GM21786 (cell line): ENCODE results near the gene MED26.

ENCODE experiments used
- ATAC-seq: cut with Tn5 transposase; IDR thresholded peaks from one replicate; pipeline ENCODE4 v1.9.1; 2021; ENCODE audit not compliant: unreplicated experiment

The MED26 gene

GRCh38 chr19:16590876-16591802, 36.9 kb downstream of the MED26 start:
- ATAC-seq = no peak

GRCh38 chr19:16589917-16590316, 38.1 kb downstream of the MED26 start:
- ATAC-seq = no peak

GRCh38 chr19:16588824-16589577, 39.0 kb downstream of the MED26 start:
- peak; percentile 4 for ATAC-seq

GRCh38 chr19:16587833-16588823, 39.9 kb downstream of the MED26 start:
- ATAC-seq = peak; percentile 37

DNA sequence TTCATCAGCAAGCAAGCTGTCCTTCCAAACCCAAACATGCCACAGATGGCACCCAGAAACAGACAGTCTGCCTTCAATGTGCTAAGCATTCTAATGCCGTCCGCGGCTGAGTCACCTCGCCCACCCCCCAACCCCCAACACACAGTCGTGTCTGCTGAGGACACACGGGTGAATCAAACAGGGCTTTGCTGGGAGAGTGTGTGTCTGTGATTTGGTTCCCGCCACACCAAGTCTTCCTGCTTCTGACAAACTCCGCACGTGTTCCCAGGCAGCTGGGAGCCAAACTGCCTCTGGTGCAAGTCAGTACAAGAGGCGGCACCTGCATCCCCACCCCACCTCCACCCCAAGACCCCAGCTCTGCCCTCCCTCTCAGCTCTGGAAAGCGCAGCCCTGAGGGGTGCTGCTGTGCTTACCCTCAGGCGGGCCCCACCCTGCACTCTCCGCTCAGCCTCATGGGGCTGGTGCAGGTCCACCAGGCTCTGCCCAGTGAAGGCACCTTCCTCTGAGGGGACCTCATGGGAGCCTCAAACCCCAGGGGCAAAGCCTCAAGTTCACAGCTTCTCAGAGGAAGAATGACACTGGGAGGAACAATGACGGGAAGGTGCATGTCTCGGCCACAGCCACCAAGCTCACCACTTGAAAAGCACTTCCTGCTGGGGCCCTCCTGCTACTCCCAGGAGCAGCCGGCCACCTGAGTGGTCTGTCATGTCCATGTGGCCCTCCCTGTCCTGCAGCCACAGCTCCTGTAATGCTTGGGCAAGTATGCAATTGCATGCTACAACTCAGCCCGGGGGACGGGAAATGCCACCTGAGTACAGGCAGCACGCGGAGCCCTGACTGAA, 40.8 kb downstream of the MED26 start:
- no peak for ATAC-seq

DNA sequence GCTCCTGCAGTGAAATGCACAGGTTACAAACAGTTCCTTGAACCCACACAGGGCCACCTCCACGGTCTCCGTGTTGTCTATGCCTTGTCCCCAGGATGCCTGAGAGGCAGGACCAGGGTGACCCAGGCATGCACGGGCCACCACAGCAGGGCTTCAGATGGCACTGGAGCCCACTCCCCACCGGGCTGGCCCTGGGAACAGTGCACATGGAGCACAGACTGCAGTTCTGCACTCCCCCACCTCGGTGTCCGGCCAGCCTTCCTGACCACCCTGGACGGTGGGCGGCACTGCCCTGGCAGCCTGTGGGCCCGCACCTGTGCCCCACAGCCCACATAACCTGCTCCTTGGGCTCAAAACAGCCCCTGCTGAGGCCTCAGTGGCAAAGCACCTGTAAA, 41.5 kb downstream of the MED26 start:
- ATAC-seq = no peak

DNA sequence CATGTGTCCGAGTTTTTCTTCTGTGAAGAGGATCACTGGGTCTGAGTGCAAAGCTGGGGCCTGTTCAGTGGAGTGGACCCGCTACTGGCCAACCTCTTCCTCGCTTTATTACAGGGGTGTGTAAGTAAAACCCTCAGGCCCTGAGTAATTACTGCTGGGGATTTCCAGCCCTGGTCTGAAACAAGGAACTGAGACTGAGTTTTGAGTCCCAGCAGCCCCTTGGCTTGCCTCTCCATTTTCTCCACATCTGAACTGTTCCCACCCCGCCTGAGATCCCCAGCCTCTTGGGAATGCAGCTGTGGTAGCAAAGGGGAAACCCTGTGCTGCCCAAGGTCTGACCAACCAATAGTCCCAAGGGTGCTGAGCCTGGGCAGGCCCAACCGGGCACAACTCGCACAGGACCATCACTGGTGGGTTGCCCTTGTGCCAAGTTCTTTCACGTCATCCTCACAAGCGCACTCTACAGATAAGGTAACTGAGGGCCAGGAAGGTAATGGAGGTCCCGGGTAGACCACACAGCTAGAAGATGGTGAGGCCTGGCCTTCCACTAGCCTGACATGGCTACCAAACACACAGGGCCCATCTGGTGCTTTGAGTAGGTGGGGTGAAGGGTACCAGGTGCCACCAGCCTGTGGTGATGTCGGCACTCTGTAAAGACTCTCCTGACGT, 42.1 kb downstream of the MED26 start:
- peak; percentile 37 for ATAC-seq

GRCh38 chr19:16585094-16585801, 42.8 kb downstream of the MED26 start:
- no peak for ATAC-seq

- peak; percentile 38 for ATAC-seq
These were observed 43.5 kb downstream of the MED26 start for GRCh38 chr19:16584248-16585093.

DNA sequence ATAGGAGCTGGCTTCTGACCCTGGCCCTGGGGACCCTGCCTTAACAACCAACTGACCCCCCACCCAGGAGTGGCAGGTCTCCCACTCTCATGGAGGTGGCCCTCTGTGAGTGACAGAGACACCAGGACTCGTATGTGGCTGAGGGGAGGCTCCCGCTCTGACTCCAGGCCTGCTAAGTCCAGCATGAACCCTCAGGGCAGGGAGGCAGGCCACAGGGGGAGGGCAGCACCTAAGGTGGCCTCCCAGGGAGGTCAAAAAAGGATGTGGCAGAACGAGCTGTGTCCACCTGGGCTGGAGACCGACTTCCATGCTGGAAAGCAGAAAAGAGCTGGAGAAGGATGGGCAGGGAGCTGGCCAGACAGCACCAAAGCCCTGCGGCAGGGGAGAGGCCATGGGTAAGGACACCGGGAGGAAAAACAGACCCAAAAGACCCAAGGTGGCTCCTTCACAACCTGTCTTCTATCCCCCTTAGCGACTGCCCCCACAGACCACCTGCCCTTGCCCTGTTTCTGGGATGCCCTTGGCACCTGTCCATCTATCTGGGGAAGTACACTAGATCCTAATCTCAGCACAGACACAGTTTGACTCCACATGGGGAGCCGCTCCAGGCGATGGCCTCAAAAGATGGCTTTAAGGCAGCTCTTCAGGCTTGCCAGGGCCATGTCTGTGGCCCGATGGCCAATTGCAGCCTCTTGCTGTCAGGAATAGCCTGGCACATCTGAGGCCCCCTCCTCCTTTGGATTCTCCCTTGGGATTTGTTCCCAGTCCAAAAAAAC, 45.3 kb downstream of the MED26 start:
- no peak for ATAC-seq

DNA sequence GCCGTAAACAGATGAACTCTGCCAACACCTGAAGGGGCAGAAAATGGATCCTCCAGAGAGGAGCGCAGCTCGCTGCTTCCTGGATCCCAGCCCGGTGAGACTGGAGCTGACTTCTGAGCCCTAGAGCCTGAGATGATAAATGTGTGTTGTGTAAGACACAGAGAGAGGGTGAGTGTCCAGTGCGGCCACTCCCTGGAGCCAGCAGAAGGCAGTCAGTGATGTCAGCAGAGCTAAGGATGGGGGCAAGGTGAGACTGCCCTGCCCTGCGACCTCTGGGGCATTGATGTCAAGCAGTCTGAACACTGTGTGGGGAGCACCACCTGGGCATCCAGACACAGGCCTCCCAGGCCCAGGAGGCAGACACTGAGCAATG, 46.0 kb downstream of the MED26 start:
- no peak for ATAC-seq

- no peak for ATAC-seq
These were observed 46.6 kb downstream of the MED26 start for GRCh38 chr19:16581145-16581970.

GRCh38 chr19:16579381-16579780, 48.6 kb downstream of the MED26 start:
- no peak for ATAC-seq

GRCh38 chr19:16577531-16577985, 50.4 kb downstream of the MED26 start:
- no peak for ATAC-seq

DNA sequence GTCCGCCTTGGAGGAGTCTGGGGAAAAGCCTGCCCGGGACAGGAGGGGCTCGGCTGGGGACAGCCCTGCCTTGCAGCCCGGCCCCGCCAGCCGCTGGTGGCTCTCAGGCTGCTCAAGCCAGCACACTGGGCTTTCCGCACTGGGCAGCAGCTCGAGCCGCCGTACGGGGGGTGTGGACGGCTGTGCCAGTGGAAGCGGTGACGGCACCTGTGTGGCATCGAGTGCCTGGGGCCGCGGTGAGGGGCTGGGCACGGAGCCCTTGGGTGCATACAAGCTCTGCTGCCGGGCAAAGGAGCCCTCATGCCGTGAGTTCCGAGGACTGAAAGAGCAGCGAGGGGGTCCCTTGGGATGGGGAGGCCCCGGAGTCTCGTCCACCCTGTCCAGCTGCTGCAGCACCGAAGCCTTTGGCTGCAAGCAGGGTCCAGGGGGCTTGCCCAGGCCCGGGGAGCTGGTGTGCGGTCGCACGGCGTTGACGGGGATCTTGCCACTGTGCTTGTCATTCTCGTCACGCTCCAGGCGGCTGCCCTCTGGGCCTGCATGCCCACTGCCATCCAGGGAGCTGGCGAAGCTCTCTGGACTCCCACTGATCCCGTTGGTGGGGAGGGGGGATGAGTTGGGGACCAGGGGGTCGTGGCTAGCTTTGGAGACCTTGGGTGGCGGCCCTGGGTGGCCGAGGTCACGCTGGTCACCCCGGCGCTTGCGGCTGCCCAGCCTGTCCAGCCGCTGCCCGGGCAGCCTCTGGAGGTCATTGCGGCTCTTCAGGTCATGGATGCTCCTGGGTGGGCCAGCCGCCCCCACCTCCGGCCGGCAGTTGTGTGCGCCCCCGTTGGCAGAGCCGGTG, 51.1 kb downstream of the MED26 start:
- no peak for ATAC-seq
